Measurements from ENCODE around the gene TBCK.
"Not testable (repeated sequence)": the region's sequence is repeated elsewhere in the genome, so short reads cannot be mapped to it uniquely, and the experiment has no call there.

DNA sequence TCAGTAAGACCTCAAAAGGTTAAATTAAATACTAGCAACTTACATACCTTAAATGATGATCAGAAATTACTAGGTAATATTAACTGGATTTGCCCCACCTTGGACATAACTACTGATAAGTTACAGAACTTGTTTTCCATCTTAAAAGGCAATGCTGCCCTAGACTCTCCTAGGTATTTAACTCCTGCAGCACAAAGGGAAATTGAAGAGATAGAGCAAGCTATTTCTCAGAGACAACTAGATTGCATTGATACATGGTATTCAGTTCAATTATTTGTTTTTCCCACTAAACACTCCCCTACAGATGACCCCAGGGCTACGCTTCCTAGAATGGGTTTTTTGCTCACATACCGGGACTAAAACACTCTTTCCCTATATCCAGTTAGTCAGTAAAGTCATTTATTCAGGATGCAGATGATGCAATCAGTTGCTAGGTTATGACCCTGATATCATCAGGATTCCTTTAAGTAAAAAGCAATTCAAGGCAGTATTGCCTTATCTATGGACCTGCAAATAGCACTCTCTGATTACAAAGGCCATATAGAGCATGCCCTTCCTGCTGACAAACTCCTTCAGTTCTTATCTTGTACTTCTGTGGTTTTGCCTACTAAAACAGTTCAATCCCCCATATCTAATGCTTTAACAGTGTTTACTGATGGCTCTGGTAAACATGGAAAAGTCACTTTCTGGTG lies 204.1 kb downstream of the TBCK start:
- TF ChIP-seq, protein P1, sequence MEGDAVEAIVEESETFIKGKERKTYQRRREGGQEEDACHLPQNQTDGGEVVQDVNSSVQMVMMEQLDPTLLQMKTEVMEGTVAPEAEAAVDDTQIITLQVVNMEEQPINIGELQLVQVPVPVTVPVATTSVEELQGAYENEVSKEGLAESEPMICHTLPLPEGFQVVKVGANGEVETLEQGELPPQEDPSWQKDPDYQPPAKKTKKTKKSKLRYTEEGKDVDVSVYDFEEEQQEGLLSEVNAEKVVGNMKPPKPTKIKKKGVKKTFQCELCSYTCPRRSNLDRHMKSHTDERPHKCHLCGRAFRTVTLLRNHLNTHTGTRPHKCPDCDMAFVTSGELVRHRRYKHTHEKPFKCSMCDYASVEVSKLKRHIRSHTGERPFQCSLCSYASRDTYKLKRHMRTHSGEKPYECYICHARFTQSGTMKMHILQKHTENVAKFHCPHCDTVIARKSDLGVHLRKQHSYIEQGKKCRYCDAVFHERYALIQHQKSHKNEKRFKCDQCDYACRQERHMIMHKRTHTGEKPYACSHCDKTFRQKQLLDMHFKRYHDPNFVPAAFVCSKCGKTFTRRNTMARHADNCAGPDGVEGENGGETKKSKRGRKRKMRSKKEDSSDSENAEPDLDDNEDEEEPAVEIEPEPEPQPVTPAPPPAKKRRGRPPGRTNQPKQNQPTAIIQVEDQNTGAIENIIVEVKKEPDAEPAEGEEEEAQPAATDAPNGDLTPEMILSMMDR (IDR thresholded peaks at IDR 0.05) = not testable (repeated sequence)
- not testable (repeated sequence) for TF ChIP-seq POLR2A (IDR thresholded peaks at IDR 0.05; ENCODE audit: low read depth); EP300 (IDR thresholded peaks at IDR 0.05)
